Colonic mucosa (tissue), 4 donors: ENCODE data around the gene OXA1L. TPM values are rescaled to one million over a fixed set of nuclear protein-coding genes. Genes with fewer than 3 reads are reported as not detected.

Experiments used
- DNase-seq: peaks from one replicate; pipeline ENCODE4 v3.0.0-alpha.2; 2020
- H3K27ac ChIP-seq: fragments of 200-600 bp; one replicate; pipeline ENCODE4 v1.8.0; 2021
- H3K27me3 ChIP-seq: fragments of 200-600 bp; one replicate; pipeline ENCODE4 v1.8.0; 2021
- H3K36me3 ChIP-seq: fragments of 200-600 bp; one replicate; pipeline ENCODE4 v1.8.0; 2021
- H3K4me1 ChIP-seq: fragments of 200-600 bp; one replicate; pipeline ENCODE4 v1.8.0; 2021; ENCODE audit warnings: mild to moderate bottlenecking
- H3K4me3 ChIP-seq: fragments of 200-600 bp; one replicate; pipeline ENCODE4 v1.8.0; 2021
- H3K9ac ChIP-seq, 2 donors: one replicate each; pipeline ENCODE4 v1.7.0; 2013; ENCODE audit warnings: control low read depth in 2 of 2, low read depth in 2 of 2, low read length in 2 of 2
- H3K9me3 ChIP-seq: fragments of 200-600 bp; one replicate; pipeline ENCODE4 v1.8.0; 2021
- CTCF ChIP-seq: fragments of 200-600 bp; IDR thresholded peaks from one replicate; pipeline ENCODE4 v1.8.0; 2022; ENCODE audit warnings: antibody characterized with exemption, mild to moderate bottlenecking
- intact Hi-C: fragments of 100-400 bp; cut with DNase I; formaldehyde crosslinking; loops from one replicate; pipeline ENCODE4 v1.14.1; 2022
- total RNA-seq, 2 donors: library from RNA; stranded (reverse); fragmentation: NEBNext Ultra II Directional in 1 of 2; extraction: Animal tissue kit (Norgen Biotek cat#: 25700) in 1 of 2; gene quantifications; one replicate each; pipeline ENCODE4 v1.2.1, GENCODE V29; 2021
- donor health status: healthy.
- donor health status: DM: no; HTN: no; CAD: no.
- donor health status: DM: no; HTN: no; CAD: no.

OXA1L gene
- total RNA-seq, 2 donors from 2014 or later, result 110 to 115 TPM

GRCh38 chr14:22821193-22822015, 54.9 kb downstream of the OXA1L start:
- H3K9ac ChIP-seq, result no peak overlapping the region
- H3K27ac ChIP-seq, result no peak overlapping the region
- no peaks in the 10 kb centered on the region for H3K4me1 ChIP-seq
- DNase-seq, result no peak
- no peak for TF ChIP-seq CTCF
- H3K4me3 ChIP-seq, result no peak overlapping the region
- no peaks in the 10 kb centered on the region for H3K9me3 ChIP-seq
- intact Hi-C loops, result loop anchor here (2.0 kb wide), 1 partner anchor 31 kb away; no protein-coding TSS in a partner anchor
- H3K27me3 ChIP-seq, result no peaks in the 10 kb centered on the region
- H3K36me3 ChIP-seq, result no peaks in the 10 kb centered on the region

- Histone ChIP-seq H3K4me3 (peak overlapping the region; percentile 34), H3K9ac (peak overlapping the region in 1 of 2 donors; percentile 61), H3K27ac (peak overlapping the region; percentile 7), H3K36me3 (no peaks in the 10 kb centered on the region), H3K4me1 (no peaks in the 10 kb centered on the region), H3K27me3 (no peaks in the 10 kb centered on the region), H3K9me3 (no peaks in the 10 kb centered on the region)
- TF ChIP-seq CTCF, result no peak
- intact Hi-C loops, result loop anchor here (2.0 kb wide), 1 partner anchor 31 kb away; no protein-coding TSS in a partner anchor
- DNase-seq, result no peak
Measured at GRCh38 chr14:22822016-22822570, 55.6 kb downstream of the OXA1L start.

Other genes starting within 250 kb of the OXA1L start
- 100 to 1,000 TPM; 163 to 219 TPM for gene DAD1, start 177.5 kb upstream of the OXA1L start, total RNA-seq
- gene ABHD4, start 168.4 kb upstream of the OXA1L start, total RNA-seq, result 10 to 100 TPM; 14.5 to 32.4 TPM
- gene OR6J1, start 122.3 kb upstream of the OXA1L start, total RNA-seq, result not detected
- 1 to 10 TPM; 2.7 to 7.0 TPM for gene SLC7A7, start 48.7 kb downstream of the OXA1L start, total RNA-seq
- gene MRPL52, start 63.2 kb downstream of the OXA1L start, total RNA-seq, result 100 to 1,000 TPM in 1 of 2 donors, 10 to 100 TPM in 1; 79.1 to 156 TPM
- gene MMP14, start 69.9 kb downstream of the OXA1L start, total RNA-seq, result 10 to 100 TPM; 59.1 to 82.8 TPM
- 100 to 1,000 TPM; 204 to 222 TPM for gene LRP10, start 105.1 kb downstream of the OXA1L start, total RNA-seq
- gene REM2, start 116.5 kb downstream of the OXA1L start, total RNA-seq, result under 1 TPM; 0.24 to 0.30 TPM
- 10 to 100 TPM; 66.8 to 67.7 TPM for gene RBM23, start 152.5 kb downstream of the OXA1L start, total RNA-seq
- 10 to 100 TPM; 39.3 to 86.4 TPM for gene PRMT5, start 162.7 kb downstream of the OXA1L start, total RNA-seq
- gene HAUS4, start 190.4 kb downstream of the OXA1L start, total RNA-seq, result 10 to 100 TPM; 36.6 to 54.1 TPM
- gene AJUBA, start 215.9 kb downstream of the OXA1L start, total RNA-seq, result 1 to 10 TPM; 4.1 to 6.7 TPM
- 10 to 100 TPM in 1 of 2 donors, 1 to 10 TPM in 1; 8.8 to 14.5 TPM for gene C14orf93, start 243.5 kb downstream of the OXA1L start, total RNA-seq